H9 (cell line): ENCODE results near the gene TSC2. TPM values are rescaled to one million over a fixed set of nuclear protein-coding genes. Genes with fewer than 3 reads are reported as not detected.

Experiments
- DNase-seq: peaks from one replicate; pipeline ENCODE4 v3.0.0-alpha.2; 2017
- H2AFZ ChIP-seq: one replicate; pipeline ENCODE4 v1.6.1; 2013; ENCODE audit warnings: mild to moderate bottlenecking, low read length, control low read depth, moderate library complexity
- H2AK5ac ChIP-seq: 2 replicates; pipeline ENCODE4 v1.6.1; 2013; ENCODE audit warnings: low read length, control low read depth, mixed read lengths; ENCODE audit not compliant: insufficient read length
- H2BK120ac ChIP-seq: one replicate; pipeline ENCODE4 v1.6.1; 2013; ENCODE audit warnings: low read depth, mild to moderate bottlenecking, low read length, control low read depth, inconsistent platforms; ENCODE audit not compliant: poor library complexity, severe bottlenecking
- H2BK12ac ChIP-seq: 2 replicates; pipeline ENCODE4 v1.6.1; 2013; ENCODE audit warnings: low read length, control low read depth, mixed read lengths, low read depth; ENCODE audit not compliant: insufficient read length
- H2BK15ac ChIP-seq: 2 replicates; pipeline ENCODE4 v1.6.1; 2013; ENCODE audit warnings: low read depth, low read length, control low read depth
- H2BK20ac ChIP-seq: one replicate; pipeline ENCODE4 v1.6.1; 2013; ENCODE audit warnings: low read depth, mild to moderate bottlenecking, low read length, control low read depth, inconsistent platforms; ENCODE audit not compliant: poor library complexity, severe bottlenecking
- H2BK5ac ChIP-seq: 2 replicates; pipeline ENCODE4 v1.6.1; 2013; ENCODE audit warnings: low read length, control low read depth, mixed read lengths; ENCODE audit not compliant: insufficient read length
- H3K14ac ChIP-seq: 2 replicates; pipeline ENCODE4 v1.6.1; 2013; ENCODE audit warnings: low read length, control low read depth; ENCODE audit not compliant: insufficient read depth
- H3K18ac ChIP-seq: 2 replicates; pipeline ENCODE4 v1.6.1; 2013; ENCODE audit warnings: low read depth, mild to moderate bottlenecking, mixed read lengths, low read length, control low read depth; ENCODE audit not compliant: insufficient read length
- H3K23ac ChIP-seq: 2 replicates; pipeline ENCODE4 v1.6.1; 2013; ENCODE audit warnings: low read length, control low read depth, mixed read lengths, low read depth; ENCODE audit not compliant: insufficient read length
- H3K23me2 ChIP-seq: 2 replicates; pipeline ENCODE4 v1.6.1; 2013; ENCODE audit warnings: low read depth, mild to moderate bottlenecking, mixed read lengths, low read length, control low read depth; ENCODE audit not compliant: insufficient read length, poor library complexity, severe bottlenecking
- H3K27ac ChIP-seq: 2 replicates; pipeline ENCODE4 v1.5.1; 2013; ENCODE audit warnings: low read length, control low read depth, mixed read lengths, low read depth; ENCODE audit not compliant: insufficient read length
- H3K27me3 ChIP-seq: 2 replicates; pipeline ENCODE4 v1.6.1; 2013; ENCODE audit warnings: low read length, control low read depth, inconsistent platforms; ENCODE audit not compliant: insufficient read depth
- H3K4ac ChIP-seq: 2 replicates; pipeline ENCODE4 v1.6.1; 2013; ENCODE audit warnings: low read depth, mild to moderate bottlenecking, control low read depth, inconsistent platforms, low read length, moderate library complexity
- H3K4me1 ChIP-seq: 2 replicates; pipeline ENCODE4 v1.6.1; 2013; ENCODE audit warnings: low read length, control low read depth, inconsistent platforms; ENCODE audit not compliant: insufficient read depth
- H3K4me2 ChIP-seq: 2 replicates; pipeline ENCODE4 v1.6.1; 2013; ENCODE audit warnings: low read length, control low read depth, mixed read lengths; ENCODE audit not compliant: insufficient read length, insufficient read depth
- H3K56ac ChIP-seq: 2 replicates; pipeline ENCODE4 v1.6.1; 2013; ENCODE audit warnings: low read depth, mild to moderate bottlenecking, mixed read lengths, low read length, control low read depth; ENCODE audit not compliant: insufficient read length
- H3K79me1 ChIP-seq: 2 replicates; pipeline ENCODE4 v1.6.1; 2013; ENCODE audit warnings: low read depth, mild to moderate bottlenecking, moderate library complexity, low read length, control low read depth, inconsistent platforms; ENCODE audit not compliant: insufficient read depth, poor library complexity, severe bottlenecking
- H3K79me2 ChIP-seq: 2 replicates; pipeline ENCODE4 v1.6.1; 2013; ENCODE audit warnings: low read length, control low read depth, inconsistent platforms; ENCODE audit not compliant: insufficient read depth
- H3K9ac ChIP-seq: 2 replicates; pipeline ENCODE4 v1.6.1; 2013; ENCODE audit warnings: low read length, control low read depth, mixed read lengths; ENCODE audit not compliant: insufficient read length; ENCODE audit errors: extremely low read depth
- H3K9me3 ChIP-seq: one replicate; pipeline ENCODE4 v1.6.1; 2013; ENCODE audit warnings: low read depth, low read length, inconsistent platforms; ENCODE audit not compliant: control insufficient read depth
- H3T11ph ChIP-seq: one replicate; pipeline ENCODE4 v1.6.1; 2013; ENCODE audit warnings: mild to moderate bottlenecking, low read length, control low read depth, inconsistent platforms
- H4K20me1 ChIP-seq: one replicate; pipeline ENCODE4 v1.6.1; 2013; ENCODE audit not compliant: control insufficient read depth, insufficient read length, insufficient read depth
- H4K5ac ChIP-seq: 2 replicates; pipeline ENCODE4 v1.6.1; 2013; ENCODE audit warnings: low read depth, mild to moderate bottlenecking, mixed read lengths, low read length, control low read depth; ENCODE audit not compliant: insufficient read length
- H4K8ac ChIP-seq: replicated peaks from 2 replicates; pipeline ENCODE4 v1.6.1; 2013; ENCODE audit warnings: low read length, control low read depth, mixed read lengths, low read depth; ENCODE audit not compliant: insufficient read length
- H4K91ac ChIP-seq: 2 replicates; pipeline ENCODE4 v1.6.1; 2013; ENCODE audit warnings: low read depth, mild to moderate bottlenecking, moderate library complexity, mixed read lengths, low read length, control low read depth; ENCODE audit not compliant: insufficient read length
- H3K27ac Mint-ChIP-seq, 3 experiments: 2 replicates in 2 of 3; 3 replicates in 1 of 3; pipeline ENCODE4 v1.8.0; 2020 to 2021; ENCODE audit warnings: mixed read lengths in 3 of 3, mild to moderate bottlenecking in 1 of 3, moderate library complexity in 1 of 3
- H3K27me3 Mint-ChIP-seq: 2 replicates; pipeline ENCODE4 v1.8.0; 2021; ENCODE audit warnings: low read depth, mild to moderate bottlenecking, moderate library complexity, mixed read lengths
- H3K36me3 Mint-ChIP-seq, 3 experiments: 2 replicates in 2 of 3; 3 replicates in 1 of 3; pipeline ENCODE4 v1.8.0; 2020 to 2021; ENCODE audit warnings: low read depth in 3 of 3, mixed read lengths in 3 of 3; ENCODE audit not compliant: insufficient read depth in 1 of 3
- H3K4me1 Mint-ChIP-seq, 2 experiments: 2 replicates each; pipeline ENCODE4 v1.8.0; 2020; ENCODE audit warnings: mixed read lengths in 2 of 2
- H3K4me3 Mint-ChIP-seq, 2 experiments: 2 replicates in 1 of 2; 3 replicates in 1 of 2; pipeline ENCODE4 v1.8.0; 2020 to 2021; ENCODE audit warnings: mild to moderate bottlenecking in 2 of 2, mixed read lengths in 2 of 2, moderate library complexity in 1 of 2
- H3K9me3 Mint-ChIP-seq, 2 experiments: 2 replicates in 1 of 2; 3 replicates in 1 of 2; pipeline ENCODE4 v1.8.0; 2020; ENCODE audit warnings: mild to moderate bottlenecking in 2 of 2, mixed read lengths in 2 of 2, moderate library complexity in 1 of 2
- WGBS: extraction: QIAGEN DNeasy Blood & Tissue Kit; methylation state at CpG from one replicate; pipeline ENCODE4 v1.1.7; 2013; ENCODE audit warnings: missing lambda C conversion rate, low lambda C conversion rate, mixed read lengths; ENCODE audit not compliant: insufficient read length; ENCODE audit errors: extremely low coverage; 5-methylcytosine and 5-hydroxymethylcytosine counted together
- total RNA-seq: library from RNA; stranded (reverse); gene quantifications from 2 replicates; pipeline ENCODE4 v1.2.1, GENCODE V29; 2021
- TF ChIP-seq, protein P1 (sequence below): fragments of 200-600 bp; sonication (generic); conservative IDR thresholded peaks from 3 replicates; pipeline ENCODE4 v1.8.0; 2021; ENCODE audit warnings: antibody characterized with exemption, mild to moderate bottlenecking

Gene TSC2
- total RNA-seq, 1 experiment from 2014 or later = 122 TPM

DNA sequence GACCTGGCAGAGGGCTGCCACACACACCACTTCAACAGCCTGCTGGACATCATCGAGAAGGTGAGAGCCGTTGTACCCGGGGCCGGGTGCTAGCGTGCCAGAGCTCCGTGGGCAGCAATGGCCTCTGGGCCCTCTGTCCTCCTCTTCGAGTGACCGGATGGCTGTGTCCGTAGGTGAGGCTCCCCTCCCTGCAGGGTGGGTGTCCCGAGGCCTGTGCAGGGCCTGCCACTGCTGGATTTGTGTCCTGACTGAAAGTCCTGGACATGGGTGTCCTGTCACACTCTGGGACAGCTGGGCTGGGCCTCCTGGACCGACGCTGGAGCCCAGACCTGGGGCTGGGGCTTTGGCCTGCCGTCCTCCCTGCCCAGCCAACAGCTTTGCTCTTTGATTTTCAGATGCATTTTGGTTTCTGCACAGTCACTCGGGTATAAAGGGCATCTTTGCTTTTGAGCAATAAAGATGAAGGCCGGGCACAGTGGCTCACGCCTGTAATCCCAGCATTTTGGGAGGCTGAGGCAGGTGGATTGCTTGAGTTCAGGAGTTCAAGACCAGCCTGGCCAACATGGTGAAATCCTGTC is 16.7 kb downstream of the TSC2 start:
- Mint-ChIP-seq H3K4me1 (no peaks in the 10 kb centered on the region), H3K27me3 (no peaks in the 10 kb centered on the region), H3K36me3 (peaks cover 8 to 48% (median 28%) of the 10 kb centered on the region in 3 experiments; a peak in 6 of 7 replicates), H3K4me3 (no peak overlapping the region), H3K27ac (no peak overlapping the region), H3K9me3 (no peaks in the 10 kb centered on the region)
- Histone ChIP-seq H3T11ph (no peak overlapping the region), H4K91ac (no peak overlapping the region), H3K23ac (no peak overlapping the region), H3K14ac (no peak overlapping the region), H2BK5ac (no peak overlapping the region), H2AFZ (no peak overlapping the region), H3K4ac (no peak overlapping the region), H3K79me2 (no peaks in the 10 kb centered on the region), H3K27me3 (no peaks in the 10 kb centered on the region), H2BK15ac (no peak overlapping the region), H3K4me2 (no peak overlapping the region), H4K20me1 (no peaks in the 10 kb centered on the region), H4K8ac (no peak overlapping the region), H2AK5ac (no peak overlapping the region), H3K79me1 (no peaks in the 10 kb centered on the region), H3K56ac (no peak overlapping the region), H3K18ac (no peak overlapping the region), H3K4me1 (no peaks in the 10 kb centered on the region), H2BK20ac (no peak overlapping the region), H3K9ac (no peak overlapping the region), H3K23me2 (peaks cover 3% of the 10 kb centered on the region), H4K5ac (no peak overlapping the region), H3K9me3 (no peaks in the 10 kb centered on the region), H2BK120ac (no peak overlapping the region), H3K27ac (no peak overlapping the region), H2BK12ac (no peak overlapping the region)
- no CpG with 5 or more reads among the region's 16 CpGs for WGBS
- TF ChIP-seq, protein P1, sequence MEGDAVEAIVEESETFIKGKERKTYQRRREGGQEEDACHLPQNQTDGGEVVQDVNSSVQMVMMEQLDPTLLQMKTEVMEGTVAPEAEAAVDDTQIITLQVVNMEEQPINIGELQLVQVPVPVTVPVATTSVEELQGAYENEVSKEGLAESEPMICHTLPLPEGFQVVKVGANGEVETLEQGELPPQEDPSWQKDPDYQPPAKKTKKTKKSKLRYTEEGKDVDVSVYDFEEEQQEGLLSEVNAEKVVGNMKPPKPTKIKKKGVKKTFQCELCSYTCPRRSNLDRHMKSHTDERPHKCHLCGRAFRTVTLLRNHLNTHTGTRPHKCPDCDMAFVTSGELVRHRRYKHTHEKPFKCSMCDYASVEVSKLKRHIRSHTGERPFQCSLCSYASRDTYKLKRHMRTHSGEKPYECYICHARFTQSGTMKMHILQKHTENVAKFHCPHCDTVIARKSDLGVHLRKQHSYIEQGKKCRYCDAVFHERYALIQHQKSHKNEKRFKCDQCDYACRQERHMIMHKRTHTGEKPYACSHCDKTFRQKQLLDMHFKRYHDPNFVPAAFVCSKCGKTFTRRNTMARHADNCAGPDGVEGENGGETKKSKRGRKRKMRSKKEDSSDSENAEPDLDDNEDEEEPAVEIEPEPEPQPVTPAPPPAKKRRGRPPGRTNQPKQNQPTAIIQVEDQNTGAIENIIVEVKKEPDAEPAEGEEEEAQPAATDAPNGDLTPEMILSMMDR = no peak
- DNase-seq = no peak
